Globus pallidus (tissue), 1 donor: Measurements from ENCODE around the gene FAM13A.

Experiments
- DNase-seq: peaks from one replicate; pipeline ENCODE4 v3.0.0-alpha.2; 2015; ENCODE audit warnings: low spot score

Gene FAM13A

GRCh38 chr4:88745175-88745574 is 311.8 kb downstream of the FAM13A start:
- DNase-seq = no peak

GRCh38 chr4:88744609-88745008 is 312.4 kb downstream of the FAM13A start:
- DNase-seq = no peak

GRCh38 chr4:88743696-88744095 is 313.3 kb downstream of the FAM13A start:
- no peak for DNase-seq

GRCh38 chr4:88742561-88742960 is 314.4 kb downstream of the FAM13A start:
- DNase-seq = no peak

GRCh38 chr4:88738180-88738579 is 318.8 kb downstream of the FAM13A start:
- DNase-seq = no peak

- no peak for DNase-seq
Measured at GRCh38 chr4:88737307-88737941, 319.6 kb downstream of the FAM13A start.

GRCh38 chr4:88736264-88736663 is 320.7 kb downstream of the FAM13A start:
- no peak for DNase-seq

- DNase-seq = no peak
Measured at GRCh38 chr4:88735564-88735963, 321.4 kb downstream of the FAM13A start.

- no peak for DNase-seq
Measured at GRCh38 chr4:88734403-88734949, 322.5 kb downstream of the FAM13A start.

GRCh38 chr4:88732714-88733368 is 324.1 kb downstream of the FAM13A start:
- no peak for DNase-seq

- no peak for DNase-seq
Measured at GRCh38 chr4:88731381-88731780, 325.6 kb downstream of the FAM13A start.

GRCh38 chr4:88730811-88731210 is 326.2 kb downstream of the FAM13A start:
- DNase-seq = no peak

GRCh38 chr4:88729146-88729760 is 327.7 kb downstream of the FAM13A start:
- no peak for DNase-seq

- DNase-seq = no peak
Measured at GRCh38 chr4:88728146-88728545, 328.8 kb downstream of the FAM13A start.

GRCh38 chr4:88725986-88726385 is 331.0 kb downstream of the FAM13A start:
- DNase-seq = peak; percentile 40

- no peak for DNase-seq
Measured at GRCh38 chr4:88725143-88725542, 331.8 kb downstream of the FAM13A start.

GRCh38 chr4:88724406-88724805 is 332.6 kb downstream of the FAM13A start:
- no peak for DNase-seq

GRCh38 chr4:88722828-88723227 is 334.2 kb downstream of the FAM13A start:
- no peak for DNase-seq

- no peak for DNase-seq
Measured at GRCh38 chr4:88722276-88722780, 334.7 kb downstream of the FAM13A start.

GRCh38 chr4:88720451-88721428 is 336.2 kb downstream of the FAM13A start:
- DNase-seq = no peak

- DNase-seq = no peak
Measured at GRCh38 chr4:88719381-88719780, 337.6 kb downstream of the FAM13A start.

GRCh38 chr4:88718098-88718497 is 338.9 kb downstream of the FAM13A start:
- DNase-seq = no peak
